HCT116 (cell line): Measurements from ENCODE around the gene CDH13.

Experiments
- EZH2 ChIP-seq: fragments of 200-600 bp; sonication (generic); IDR thresholded peaks from 2 replicates; pipeline ENCODE4 v1.6.1; 2017; ENCODE audit warnings: antibody characterized with exemption, mixed run types
- POLR2A ChIP-seq: IDR thresholded peaks from 2 replicates; pipeline ENCODE4 v1.7.0; 2011; ENCODE audit warnings: borderline replicate concordance; ENCODE audit not compliant: insufficient read depth, insufficient read length; ENCODE audit errors: extremely low read depth
- SIN3A ChIP-seq: IDR thresholded peaks from 2 replicates; pipeline ENCODE4 v1.6.1; 2012; ENCODE audit warnings: low read depth
- SP1 ChIP-seq: IDR thresholded peaks from 2 replicates; pipeline ENCODE4 v1.6.1; 2012; ENCODE audit warnings: low read depth
- TCF7L2 ChIP-seq: IDR thresholded peaks from 2 replicates; pipeline ENCODE4 v1.7.0; 2011; ENCODE audit warnings: borderline replicate concordance, inconsistent platforms; ENCODE audit not compliant: insufficient read depth, insufficient read length; ENCODE audit errors: extremely low read depth
- ZNF274 ChIP-seq: fragments of 200-500 bp; sonication (Bioruptor generic); IDR thresholded peaks from 2 replicates; pipeline ENCODE4 v1.6.1; 2014; ENCODE audit warnings: mild to moderate bottlenecking, low read depth, low read length, inconsistent platforms
- TF ChIP-seq, protein P1 (sequence below): IDR thresholded peaks from 2 replicates; pipeline ENCODE4 v1.6.1; 2011; ENCODE audit warnings: mild to moderate bottlenecking, low read length, moderate library complexity; ENCODE audit not compliant: insufficient replicate concordance; ENCODE audit errors: extremely low read depth
- TF ChIP-seq, protein P2 (sequence below), 3 experiments: fragments of 200-600 bp in 1 of 3; sonication (generic) in 1 of 3; IDR thresholded peaks in 2 of 3; conservative IDR thresholded peaks in 1 of 3; 2 replicates each; pipeline ENCODE4 v1.5.1; 2012 to 2017; ENCODE audit warnings: low read depth in 2 of 3, low read length in 2 of 3, antibody characterized with exemption in 1 of 3, borderline replicate concordance in 1 of 3, control low read depth in 1 of 3, mild to moderate bottlenecking in 1 of 3, mixed read lengths in 1 of 3, mixed run types in 1 of 3, moderate library complexity in 1 of 3; ENCODE audit not compliant: insufficient read depth in 1 of 3
- TF ChIP-seq, protein P3 (sequence below): IDR thresholded peaks from 2 replicates; pipeline ENCODE4 v1.6.1; 2012
- TF ChIP-seq, protein P4 (sequence below): IDR thresholded peaks from 2 replicates; pipeline ENCODE4 v1.6.1; 2012; ENCODE audit warnings: low read depth

DNA sequence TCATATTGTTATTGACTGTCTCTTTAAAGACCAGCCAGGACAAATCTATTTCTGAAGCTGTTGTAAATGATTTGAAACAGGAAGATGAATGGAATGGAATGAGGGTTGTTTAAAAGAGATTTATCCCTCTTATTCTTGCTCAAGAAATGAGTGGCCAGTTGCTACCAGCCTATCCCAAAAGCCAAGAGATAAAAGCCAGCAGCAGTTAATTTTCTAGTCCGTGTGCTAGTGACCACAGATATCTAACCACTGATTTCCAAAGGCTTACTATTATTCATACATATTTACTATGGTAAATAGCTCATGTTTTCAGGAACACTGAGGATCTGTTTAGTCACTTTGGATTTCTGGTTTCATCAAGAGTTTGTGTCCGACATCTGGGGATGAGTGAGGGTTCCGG, 105.7 kb downstream of the CDH13 start:
- TF ChIP-seq, protein P1, sequence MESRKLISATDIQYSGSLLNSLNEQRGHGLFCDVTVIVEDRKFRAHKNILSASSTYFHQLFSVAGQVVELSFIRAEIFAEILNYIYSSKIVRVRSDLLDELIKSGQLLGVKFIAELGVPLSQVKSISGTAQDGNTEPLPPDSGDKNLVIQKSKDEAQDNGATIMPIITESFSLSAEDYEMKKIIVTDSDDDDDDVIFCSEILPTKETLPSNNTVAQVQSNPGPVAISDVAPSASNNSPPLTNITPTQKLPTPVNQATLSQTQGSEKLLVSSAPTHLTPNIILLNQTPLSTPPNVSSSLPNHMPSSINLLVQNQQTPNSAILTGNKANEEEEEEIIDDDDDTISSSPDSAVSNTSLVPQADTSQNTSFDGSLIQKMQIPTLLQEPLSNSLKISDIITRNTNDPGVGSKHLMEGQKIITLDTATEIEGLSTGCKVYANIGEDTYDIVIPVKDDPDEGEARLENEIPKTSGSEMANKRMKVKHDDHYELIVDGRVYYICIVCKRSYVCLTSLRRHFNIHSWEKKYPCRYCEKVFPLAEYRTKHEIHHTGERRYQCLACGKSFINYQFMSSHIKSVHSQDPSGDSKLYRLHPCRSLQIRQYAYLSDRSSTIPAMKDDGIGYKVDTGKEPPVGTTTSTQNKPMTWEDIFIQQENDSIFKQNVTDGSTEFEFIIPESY = no peak
- TF ChIP-seq, protein P2, sequence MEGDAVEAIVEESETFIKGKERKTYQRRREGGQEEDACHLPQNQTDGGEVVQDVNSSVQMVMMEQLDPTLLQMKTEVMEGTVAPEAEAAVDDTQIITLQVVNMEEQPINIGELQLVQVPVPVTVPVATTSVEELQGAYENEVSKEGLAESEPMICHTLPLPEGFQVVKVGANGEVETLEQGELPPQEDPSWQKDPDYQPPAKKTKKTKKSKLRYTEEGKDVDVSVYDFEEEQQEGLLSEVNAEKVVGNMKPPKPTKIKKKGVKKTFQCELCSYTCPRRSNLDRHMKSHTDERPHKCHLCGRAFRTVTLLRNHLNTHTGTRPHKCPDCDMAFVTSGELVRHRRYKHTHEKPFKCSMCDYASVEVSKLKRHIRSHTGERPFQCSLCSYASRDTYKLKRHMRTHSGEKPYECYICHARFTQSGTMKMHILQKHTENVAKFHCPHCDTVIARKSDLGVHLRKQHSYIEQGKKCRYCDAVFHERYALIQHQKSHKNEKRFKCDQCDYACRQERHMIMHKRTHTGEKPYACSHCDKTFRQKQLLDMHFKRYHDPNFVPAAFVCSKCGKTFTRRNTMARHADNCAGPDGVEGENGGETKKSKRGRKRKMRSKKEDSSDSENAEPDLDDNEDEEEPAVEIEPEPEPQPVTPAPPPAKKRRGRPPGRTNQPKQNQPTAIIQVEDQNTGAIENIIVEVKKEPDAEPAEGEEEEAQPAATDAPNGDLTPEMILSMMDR (IDR thresholded peaks at IDR 0.05 in 2 of 3, conservative IDR thresholded peaks at IDR 0.05 in 1 of 3; ENCODE audit: borderline replicate concordance in 1 of 3, insufficient read depth in 1 of 3, low read depth in 2 of 3, low read length in 2 of 3) = no peak
- TF ChIP-seq SIN3A (no peak), SP1 (no peak), POLR2A (no peak), EZH2 (no peak), ZNF274 (no peak), TCF7L2 (no peak)
- TF ChIP-seq, protein P3, sequence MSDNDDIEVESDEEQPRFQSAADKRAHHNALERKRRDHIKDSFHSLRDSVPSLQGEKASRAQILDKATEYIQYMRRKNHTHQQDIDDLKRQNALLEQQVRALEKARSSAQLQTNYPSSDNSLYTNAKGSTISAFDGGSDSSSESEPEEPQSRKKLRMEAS = no peak
- TF ChIP-seq, protein P4, sequence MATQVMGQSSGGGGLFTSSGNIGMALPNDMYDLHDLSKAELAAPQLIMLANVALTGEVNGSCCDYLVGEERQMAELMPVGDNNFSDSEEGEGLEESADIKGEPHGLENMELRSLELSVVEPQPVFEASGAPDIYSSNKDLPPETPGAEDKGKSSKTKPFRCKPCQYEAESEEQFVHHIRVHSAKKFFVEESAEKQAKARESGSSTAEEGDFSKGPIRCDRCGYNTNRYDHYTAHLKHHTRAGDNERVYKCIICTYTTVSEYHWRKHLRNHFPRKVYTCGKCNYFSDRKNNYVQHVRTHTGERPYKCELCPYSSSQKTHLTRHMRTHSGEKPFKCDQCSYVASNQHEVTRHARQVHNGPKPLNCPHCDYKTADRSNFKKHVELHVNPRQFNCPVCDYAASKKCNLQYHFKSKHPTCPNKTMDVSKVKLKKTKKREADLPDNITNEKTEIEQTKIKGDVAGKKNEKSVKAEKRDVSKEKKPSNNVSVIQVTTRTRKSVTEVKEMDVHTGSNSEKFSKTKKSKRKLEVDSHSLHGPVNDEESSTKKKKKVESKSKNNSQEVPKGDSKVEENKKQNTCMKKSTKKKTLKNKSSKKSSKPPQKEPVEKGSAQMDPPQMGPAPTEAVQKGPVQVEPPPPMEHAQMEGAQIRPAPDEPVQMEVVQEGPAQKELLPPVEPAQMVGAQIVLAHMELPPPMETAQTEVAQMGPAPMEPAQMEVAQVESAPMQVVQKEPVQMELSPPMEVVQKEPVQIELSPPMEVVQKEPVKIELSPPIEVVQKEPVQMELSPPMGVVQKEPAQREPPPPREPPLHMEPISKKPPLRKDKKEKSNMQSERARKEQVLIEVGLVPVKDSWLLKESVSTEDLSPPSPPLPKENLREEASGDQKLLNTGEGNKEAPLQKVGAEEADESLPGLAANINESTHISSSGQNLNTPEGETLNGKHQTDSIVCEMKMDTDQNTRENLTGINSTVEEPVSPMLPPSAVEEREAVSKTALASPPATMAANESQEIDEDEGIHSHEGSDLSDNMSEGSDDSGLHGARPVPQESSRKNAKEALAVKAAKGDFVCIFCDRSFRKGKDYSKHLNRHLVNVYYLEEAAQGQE = no peak
